HepG2 (cell line): Measurements from ENCODE around the gene DBNDD1. TPM values are rescaled to one million over a fixed set of nuclear protein-coding genes. Genes with fewer than 3 reads are reported as not detected.

ENCODE experiments used
- BCL3 ChIP-seq: sonication (generic); formaldehyde crosslinking; IDR thresholded peaks from 2 replicates; pipeline ENCODE4 v1.5.1; 2020; ENCODE audit warnings: mild to moderate bottlenecking, missing genetic modification reagents, moderate library complexity
- EED ChIP-seq: sonication (generic); formaldehyde crosslinking; IDR thresholded peaks from 2 replicates; pipeline ENCODE4 v1.5.0; 2020; ENCODE audit warnings: mild to moderate bottlenecking, missing genetic modification reagents
- HNRNPH1 ChIP-seq: fragments of 200-400 bp; formaldehyde crosslinking; optimal IDR thresholded peaks from 2 replicates; pipeline ENCODE3; 2017; ENCODE audit warnings: mild to moderate bottlenecking, low read depth, low read length
- MEIS2 ChIP-seq: sonication (generic); formaldehyde crosslinking; IDR thresholded peaks from 2 replicates; pipeline ENCODE4 v1.9.0; 2021; ENCODE audit warnings: mild to moderate bottlenecking, missing genetic modification reagents
- NCOR1 ChIP-seq: fragments of 200-600 bp; sonication (generic); IDR thresholded peaks from 2 replicates; pipeline ENCODE4 v1.7.0; 2017; ENCODE audit warnings: antibody characterized with exemption, low read length, borderline replicate concordance
- NKX3-1 ChIP-seq: sonication (generic); formaldehyde crosslinking; IDR thresholded peaks from 2 replicates; pipeline ENCODE4 v1.5.0; 2020; ENCODE audit warnings: missing genetic modification reagents
- TEAD2 ChIP-seq: sonication (generic); formaldehyde crosslinking; IDR thresholded peaks from 2 replicates; pipeline ENCODE4 v1.9.0; 2021; ENCODE audit warnings: missing genetic modification reagents
- YEATS2 ChIP-seq: sonication (generic); formaldehyde crosslinking; IDR thresholded peaks from 2 replicates; pipeline ENCODE4 v1.4.0; 2020; ENCODE audit warnings: missing genetic modification reagents, borderline replicate concordance
- ZNF556 ChIP-seq: sonication (generic); formaldehyde crosslinking; IDR thresholded peaks from 2 replicates; pipeline ENCODE4 v1.4.0; 2020; ENCODE audit warnings: mild to moderate bottlenecking, missing genetic modification reagents, borderline replicate concordance
- ZNF646 ChIP-seq: sonication (generic); formaldehyde crosslinking; IDR thresholded peaks from 2 replicates; pipeline ENCODE4 v1.9.0; 2021; ENCODE audit warnings: mild to moderate bottlenecking, missing genetic modification reagents
- ZNF720 ChIP-seq: sonication (generic); formaldehyde crosslinking; IDR thresholded peaks from 2 replicates; pipeline ENCODE4 v1.4.0; 2020; ENCODE audit warnings: missing genetic modification reagents
- polyA plus RNA-seq, 8 experiments: library from polyadenylated mRNA; depleted of rRNA in 3 of 8; stranded (reverse) in 7 of 8; unstranded in 1 of 8; fragments of >200 nt; fragmentation: Illumina TruSeq in 4 of 8; extraction: Trizol in 4 of 8; gene quantifications; 2 replicates each; pipeline versions ENCODE4 v1.2.1 to v1.2.3, GENCODE V29; 2011 to 2016; ENCODE audit warnings: low read depth in 4 of 8, missing spikeins in 1 of 8, mixed read lengths in 1 of 8; ENCODE audit not compliant: insufficient read depth in 1 of 8
- total RNA-seq, 5 experiments: library from RNA; depleted of rRNA; stranded (reverse); fragments of >200 nt; fragmentation: Illumina TruSeq; extraction: Trizol; gene quantifications; 2 replicates each; pipeline ENCODE4 v1.2.3, GENCODE V29; 2016; ENCODE audit warnings: low read depth in 1 of 5
- TF ChIP-seq, protein P1 (sequence below): IDR thresholded peaks from 2 replicates; pipeline ENCODE4 v1.6.1; 2016; ENCODE audit warnings: mild to moderate bottlenecking, missing biosample characterization, missing genetic modification reagents
- TF ChIP-seq, protein P2 (sequence below): sonication (generic); formaldehyde crosslinking; IDR thresholded peaks from 2 replicates; pipeline ENCODE4 v1.4.0; 2020; ENCODE audit warnings: missing genetic modification reagents
- TF ChIP-seq, protein P3 (sequence below): sonication (generic); formaldehyde crosslinking; IDR thresholded peaks from 2 replicates; pipeline ENCODE4 v1.4.0; 2020; ENCODE audit warnings: mild to moderate bottlenecking, missing genetic modification reagents, borderline replicate concordance

The DBNDD1 gene
- total and polyA plus RNA-seq, 2 of the 13 experiments (the other 11 are each of a cell fraction or from before 2014, with no cell fraction given) = 17.0 to 40.4 TPM

GRCh38 chr16:90022209-90023077 lies 3.2 kb upstream of the DBNDD1 start (continued):
- peak; percentile 96 for TF ChIP-seq YEATS2 (CRISPR knock-in tag)
- TF ChIP-seq ZNF556 (CRISPR knock-in tag) = peak; percentile 81; the same call in 1 of the 2 replicates
- TF ChIP-seq, protein P1, sequence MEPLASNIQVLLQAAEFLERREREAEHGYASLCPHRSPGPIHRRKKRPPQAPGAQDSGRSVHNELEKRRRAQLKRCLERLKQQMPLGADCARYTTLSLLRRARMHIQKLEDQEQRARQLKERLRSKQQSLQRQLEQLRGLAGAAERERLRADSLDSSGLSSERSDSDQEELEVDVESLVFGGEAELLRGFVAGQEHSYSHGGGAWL (CRISPR knock-in tag) = peak; percentile 82; the same call in 1 of the 2 replicates
- TF ChIP-seq, protein P2, sequence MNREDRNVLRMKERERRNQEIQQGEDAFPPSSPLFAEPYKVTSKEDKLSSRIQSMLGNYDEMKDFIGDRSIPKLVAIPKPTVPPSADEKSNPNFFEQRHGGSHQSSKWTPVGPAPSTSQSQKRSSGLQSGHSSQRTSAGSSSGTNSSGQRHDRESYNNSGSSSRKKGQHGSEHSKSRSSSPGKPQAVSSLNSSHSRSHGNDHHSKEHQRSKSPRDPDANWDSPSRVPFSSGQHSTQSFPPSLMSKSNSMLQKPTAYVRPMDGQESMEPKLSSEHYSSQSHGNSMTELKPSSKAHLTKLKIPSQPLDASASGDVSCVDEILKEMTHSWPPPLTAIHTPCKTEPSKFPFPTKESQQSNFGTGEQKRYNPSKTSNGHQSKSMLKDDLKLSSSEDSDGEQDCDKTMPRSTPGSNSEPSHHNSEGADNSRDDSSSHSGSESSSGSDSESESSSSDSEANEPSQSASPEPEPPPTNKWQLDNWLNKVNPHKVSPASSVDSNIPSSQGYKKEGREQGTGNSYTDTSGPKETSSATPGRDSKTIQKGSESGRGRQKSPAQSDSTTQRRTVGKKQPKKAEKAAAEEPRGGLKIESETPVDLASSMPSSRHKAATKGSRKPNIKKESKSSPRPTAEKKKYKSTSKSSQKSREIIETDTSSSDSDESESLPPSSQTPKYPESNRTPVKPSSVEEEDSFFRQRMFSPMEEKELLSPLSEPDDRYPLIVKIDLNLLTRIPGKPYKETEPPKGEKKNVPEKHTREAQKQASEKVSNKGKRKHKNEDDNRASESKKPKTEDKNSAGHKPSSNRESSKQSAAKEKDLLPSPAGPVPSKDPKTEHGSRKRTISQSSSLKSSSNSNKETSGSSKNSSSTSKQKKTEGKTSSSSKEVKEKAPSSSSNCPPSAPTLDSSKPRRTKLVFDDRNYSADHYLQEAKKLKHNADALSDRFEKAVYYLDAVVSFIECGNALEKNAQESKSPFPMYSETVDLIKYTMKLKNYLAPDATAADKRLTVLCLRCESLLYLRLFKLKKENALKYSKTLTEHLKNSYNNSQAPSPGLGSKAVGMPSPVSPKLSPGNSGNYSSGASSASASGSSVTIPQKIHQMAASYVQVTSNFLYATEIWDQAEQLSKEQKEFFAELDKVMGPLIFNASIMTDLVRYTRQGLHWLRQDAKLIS = 0 out of 2 replicates have a peak, but pooled peaks have one; percentile 56
- TF ChIP-seq, protein P3, sequence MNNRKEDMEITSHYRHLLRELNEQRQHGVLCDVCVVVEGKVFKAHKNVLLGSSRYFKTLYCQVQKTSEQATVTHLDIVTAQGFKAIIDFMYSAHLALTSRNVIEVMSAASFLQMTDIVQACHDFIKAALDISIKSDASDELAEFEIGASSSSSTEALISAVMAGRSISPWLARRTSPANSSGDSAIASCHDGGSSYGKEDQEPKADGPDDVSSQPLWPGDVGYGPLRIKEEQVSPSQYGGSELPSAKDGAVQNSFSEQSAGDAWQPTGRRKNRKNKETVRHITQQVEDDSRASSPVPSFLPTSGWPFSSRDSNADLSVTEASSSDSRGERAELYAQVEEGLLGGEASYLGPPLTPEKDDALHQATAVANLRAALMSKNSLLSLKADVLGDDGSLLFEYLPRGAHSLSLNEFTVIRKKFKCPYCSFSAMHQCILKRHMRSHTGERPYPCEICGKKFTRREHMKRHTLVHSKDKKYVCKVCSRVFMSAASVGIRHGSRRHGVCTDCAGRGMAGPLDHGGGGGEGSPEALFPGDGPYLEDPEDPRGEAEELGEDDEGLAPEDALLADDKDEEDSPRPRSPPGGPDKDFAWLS (CRISPR knock-in tag) = 0 out of 2 replicates have a peak, but pooled peaks have one; percentile 52
- TF ChIP-seq HNRNPH1 = peak; percentile 64
- no peak for TF ChIP-seq ZNF646 (CRISPR knock-in tag)
- no peak for TF ChIP-seq ZNF720
- peak; percentile 27; the same call in 1 of the 2 replicates for TF ChIP-seq MEIS2 (CRISPR knock-in tag)
- no peak for TF ChIP-seq NCOR1
- peak; percentile 42; the same call in 1 of the 2 replicates for TF ChIP-seq BCL3 (CRISPR knock-in tag)
- TF ChIP-seq NKX3-1 (CRISPR knock-in tag) = peak; percentile 68
- TF ChIP-seq TEAD2 (CRISPR knock-in tag) = no peak
- TF ChIP-seq EED = peak; percentile 88
